Measurements from ENCODE around the gene LDLRAD4.
"Not testable (repeated sequence)": the region's sequence is repeated elsewhere in the genome, so short reads cannot be mapped to it uniquely, and the experiment has no call there.

The LDLRAD4 gene

DNA sequence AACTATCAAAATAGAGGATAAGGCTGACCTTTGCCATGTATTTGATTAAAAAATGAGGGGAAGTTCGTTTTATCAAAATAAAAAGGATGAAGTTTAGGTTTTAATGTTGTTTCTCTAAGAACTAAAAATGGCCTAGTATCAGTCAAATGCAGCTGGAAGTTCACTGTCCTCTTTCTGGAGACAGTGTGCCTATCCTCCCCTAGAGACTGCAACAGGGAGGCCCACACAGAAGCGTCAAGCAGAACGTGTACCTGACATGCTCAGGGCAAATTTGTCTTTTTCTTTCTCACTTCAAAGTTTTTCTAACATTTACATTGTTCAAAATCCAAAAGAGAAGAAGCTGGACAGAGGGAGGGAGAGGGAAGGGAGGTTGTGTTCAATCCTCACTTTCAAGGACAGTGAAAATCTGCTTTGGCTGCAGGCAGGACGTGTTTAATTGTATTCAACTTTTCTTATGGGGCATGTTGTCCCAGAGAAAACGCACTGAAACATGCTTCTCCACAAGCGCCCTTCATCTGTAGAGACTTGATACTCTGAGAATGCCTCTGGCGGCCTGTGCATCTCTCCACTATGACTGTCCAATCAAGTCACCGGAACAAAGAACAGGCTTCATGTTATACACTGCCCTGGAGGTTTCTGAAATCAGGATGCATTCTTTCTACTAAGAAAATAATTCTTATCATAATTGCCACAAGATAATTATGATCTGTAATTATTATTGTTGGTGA lies 442.7 kb downstream of the LDLRAD4 start:
- DNase-seq: no peak

DNA sequence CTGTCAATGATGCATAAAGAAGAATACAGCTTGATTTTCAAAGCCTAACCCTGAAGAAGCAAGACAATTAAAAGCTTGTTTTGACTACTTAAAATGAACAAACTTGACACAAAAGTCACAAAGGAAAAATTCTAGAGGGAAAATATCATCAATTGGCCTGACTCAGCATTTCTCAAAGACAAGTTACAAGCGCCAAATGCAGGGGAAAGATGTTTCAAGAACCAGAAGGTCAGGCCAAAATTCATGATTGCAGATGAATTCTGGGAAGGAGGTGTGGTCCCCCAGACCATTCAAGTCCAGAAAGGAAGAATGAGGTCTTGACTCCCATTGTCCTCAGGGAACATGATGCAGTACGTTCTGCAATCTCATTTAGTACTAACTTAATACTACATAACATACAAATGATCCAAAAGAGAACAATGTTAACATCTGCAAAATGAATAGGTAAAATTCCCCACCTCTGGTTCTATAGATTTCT lies 443.3 kb downstream of the LDLRAD4 start:
- no peak for DNase-seq

- DNase-seq: no peak
These were observed 454.1 kb downstream of the LDLRAD4 start for GRCh38 chr18:13672657-13673056.

DNA sequence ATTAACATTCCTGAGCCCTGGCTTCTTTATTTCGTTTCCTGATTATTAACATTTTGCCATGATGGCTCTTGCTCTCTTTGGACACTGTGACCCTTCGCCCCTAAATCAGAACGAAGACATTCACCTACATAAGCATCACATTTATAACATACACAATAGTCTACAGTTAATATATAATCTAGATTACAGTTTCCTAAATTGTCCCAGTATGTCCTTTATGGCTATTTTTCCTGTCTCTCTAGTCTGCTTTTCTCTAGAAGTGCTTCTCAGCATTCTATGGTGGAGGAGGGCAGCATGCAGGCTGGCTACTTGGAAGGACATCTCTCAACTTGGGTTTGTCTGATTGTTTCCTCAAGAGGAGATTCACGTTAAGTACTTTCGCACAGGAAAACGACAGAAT lies 457.9 kb downstream of the LDLRAD4 start:
- no peak for DNase-seq

GRCh38 chr18:13677350-13677749 lies 458.8 kb downstream of the LDLRAD4 start:
- DNase-seq: not testable (repeated sequence)

- DNase-seq: no peak
These were observed 462.1 kb downstream of the LDLRAD4 start for GRCh38 chr18:13680612-13681011.

- DNase-seq: no peak
These were observed 463.1 kb downstream of the LDLRAD4 start for GRCh38 chr18:13681701-13682100.

GRCh38 chr18:13684546-13684945 lies 466.0 kb downstream of the LDLRAD4 start:
- no peak for DNase-seq

DNA sequence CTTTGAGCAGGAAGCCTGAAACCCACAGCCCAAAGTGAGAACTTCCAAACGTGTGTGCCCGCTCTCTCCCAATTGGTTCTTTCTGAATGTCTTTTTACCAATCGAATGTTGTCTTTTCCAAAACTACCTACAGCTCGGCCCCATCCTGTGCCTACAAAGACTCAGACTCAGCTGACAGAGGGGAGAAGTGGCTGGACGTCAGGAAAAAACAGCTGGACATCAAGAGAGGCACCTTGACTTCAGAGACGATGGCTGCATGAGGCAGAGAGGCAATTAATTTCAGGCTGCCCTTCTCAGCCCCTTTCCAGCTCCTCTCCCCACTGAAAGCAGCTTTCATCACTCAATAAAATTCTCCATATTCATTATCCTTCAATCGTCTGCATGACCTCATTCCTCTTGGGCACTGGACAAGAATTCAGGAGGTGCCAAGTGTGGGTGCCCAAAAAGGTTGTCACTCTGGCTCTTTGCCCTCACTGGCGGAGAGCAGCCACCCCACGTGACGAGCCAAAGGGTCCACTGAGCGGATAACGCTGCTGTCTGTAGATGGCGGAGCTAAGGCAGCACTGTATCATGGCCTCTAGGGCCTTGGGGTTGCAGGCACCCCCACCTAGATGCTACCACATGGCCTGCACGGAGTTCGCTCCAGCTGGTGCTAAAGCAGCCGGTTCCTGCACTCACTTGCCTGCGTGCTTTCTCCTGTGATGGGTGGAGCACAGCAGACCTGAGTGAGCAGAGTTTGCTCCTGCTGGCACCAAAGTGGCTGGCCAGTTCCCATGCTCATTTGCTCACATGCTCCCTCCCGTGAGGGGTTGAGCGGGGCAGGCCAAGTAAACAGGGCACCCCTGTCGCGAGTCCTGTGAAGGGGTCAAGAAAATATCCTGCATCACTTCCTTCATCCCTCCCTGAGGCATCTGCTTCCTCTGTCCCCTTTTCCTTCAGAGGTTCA lies 469.9 kb downstream of the LDLRAD4 start:
- DNase-seq: no peak

GRCh38 chr18:13690060-13690459 lies 471.5 kb downstream of the LDLRAD4 start:
- not testable (repeated sequence) for DNase-seq

DNA sequence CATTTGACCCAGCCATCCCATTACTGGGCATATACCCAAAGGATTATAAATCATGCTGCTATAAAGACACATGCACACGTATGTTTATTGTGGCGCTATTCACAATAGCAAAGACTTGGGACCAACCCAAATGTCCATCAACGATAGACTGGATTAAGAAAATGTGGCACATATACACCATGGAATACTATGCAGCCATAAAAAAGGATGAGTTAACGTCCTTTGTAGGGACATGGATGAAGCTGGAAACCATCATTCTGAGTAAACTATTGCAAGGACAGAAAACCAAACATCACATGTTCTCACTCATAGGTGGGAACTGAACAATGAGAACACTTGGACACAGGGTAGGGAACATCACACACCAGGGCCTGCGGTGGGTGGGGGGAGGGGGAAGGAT lies 476.8 kb downstream of the LDLRAD4 start:
- not testable (repeated sequence) for DNase-seq

DNA sequence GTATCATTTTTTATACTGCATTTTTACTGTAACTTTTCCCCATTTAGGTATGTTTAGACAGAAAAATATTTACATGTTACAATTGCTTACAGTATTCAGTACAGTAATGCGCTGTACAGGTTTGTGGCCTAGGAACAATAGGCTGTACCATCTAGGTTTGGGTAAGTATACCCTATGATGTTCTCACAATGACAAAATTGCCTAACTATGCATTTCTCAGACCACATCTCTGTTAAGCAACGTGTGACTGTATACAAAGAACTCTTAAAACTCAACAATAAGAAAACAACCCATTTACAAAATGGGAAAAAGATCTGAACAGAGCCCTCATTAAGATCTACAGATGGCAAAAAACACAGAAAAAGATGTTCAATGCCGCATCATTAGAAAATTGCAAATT lies 478.4 kb downstream of the LDLRAD4 start:
- DNase-seq: no peak

- no peak for DNase-seq
These were observed 481.6 kb downstream of the LDLRAD4 start for GRCh38 chr18:13700153-13700552.

Data from cortex of kidney (tissue), 1 donor.